GM13977 (cell line): ENCODE results near the gene LYSMD3.

Experiments
- DNase-seq: peaks from one replicate; pipeline ENCODE4 v3.0.0; 2012; ENCODE audit warnings: low spot score
- CTCF ChIP-seq: IDR thresholded peaks from 2 replicates; pipeline ENCODE4 v1.5.1; 2012; ENCODE audit warnings: mild to moderate bottlenecking, control low read depth; ENCODE audit not compliant: insufficient read depth; ENCODE audit errors: extremely low read depth, missing control alignments
- in situ Hi-C: fragments of 300-500 bp; cut with MboI; formaldehyde crosslinking; loops from one replicate; pipeline ENCODE4 v1.12.0; 2022; ENCODE audit warnings: low sequenced_read_pairs, low pct_unique_long_range_greater_than_20kb, mixed read lengths, inconsistent platforms; ENCODE audit not compliant: unreplicated experiment

The LYSMD3 gene

DNA sequence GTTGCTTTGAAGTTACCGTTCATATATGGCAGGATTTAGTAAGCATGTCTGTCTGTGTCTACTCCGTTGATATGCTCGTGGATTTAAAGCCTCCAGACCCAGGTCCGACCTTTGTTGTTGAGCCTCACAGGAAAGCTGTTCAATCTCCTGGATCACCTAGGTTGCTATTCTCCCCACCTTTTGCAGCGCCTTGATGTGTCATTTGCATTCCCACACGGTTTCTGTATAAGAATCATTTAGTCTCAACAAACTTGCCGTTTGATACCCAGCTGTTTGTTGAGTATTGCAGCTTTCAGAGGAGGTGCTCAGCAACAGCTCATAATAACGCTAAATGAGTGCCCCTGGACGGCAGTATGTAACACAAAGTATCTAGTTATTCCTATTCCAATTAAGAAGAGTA lies 28.0 kb upstream of the LYSMD3 start:
- in situ Hi-C loops: no loop called here
- DNase-seq: no peak

DNA sequence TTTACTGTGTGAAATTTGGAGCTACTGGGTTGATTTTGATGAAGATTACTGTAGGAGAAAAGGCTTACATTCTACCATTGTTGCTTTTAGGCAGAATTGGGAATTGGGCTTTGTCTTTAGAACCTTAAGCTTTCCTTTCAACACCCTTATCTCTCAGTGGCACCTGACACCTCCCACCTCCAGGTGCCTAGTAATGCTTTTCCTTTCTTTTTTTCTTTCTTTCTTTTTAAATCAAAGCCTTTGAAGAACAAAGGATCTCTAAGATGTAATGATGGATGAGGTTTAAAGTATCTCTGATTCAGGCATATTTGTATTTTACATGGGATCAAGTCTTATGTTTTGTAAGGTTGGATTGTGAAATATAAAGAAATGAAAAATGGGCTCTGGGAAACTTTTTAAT lies 26.3 kb upstream of the LYSMD3 start:
- DNase-seq: no peak
- no peak for TF ChIP-seq CTCF
- in situ Hi-C loops: no loop called here

More for the DNA sequence above, 28.0 kb upstream of the LYSMD3 start:
- TF ChIP-seq CTCF: no peak

- in situ Hi-C loops: no loop called here
- DNase-seq: no peak
- TF ChIP-seq CTCF: no peak
These were observed 25.1 kb upstream of the LYSMD3 start for GRCh38 chr5:90554358-90555006.

- in situ Hi-C loops: no loop called here
- no peak for TF ChIP-seq CTCF
These were observed 24.3 kb upstream of the LYSMD3 start for GRCh38 chr5:90553711-90554110.

GRCh38 chr5:90551376-90551775 lies 22.0 kb upstream of the LYSMD3 start:
- in situ Hi-C loops: no loop called here
- DNase-seq: no peak
- TF ChIP-seq CTCF: no peak

More at GRCh38 chr5:90553711-90554110, 24.3 kb upstream of the LYSMD3 start:
- DNase-seq: no peak

DNA sequence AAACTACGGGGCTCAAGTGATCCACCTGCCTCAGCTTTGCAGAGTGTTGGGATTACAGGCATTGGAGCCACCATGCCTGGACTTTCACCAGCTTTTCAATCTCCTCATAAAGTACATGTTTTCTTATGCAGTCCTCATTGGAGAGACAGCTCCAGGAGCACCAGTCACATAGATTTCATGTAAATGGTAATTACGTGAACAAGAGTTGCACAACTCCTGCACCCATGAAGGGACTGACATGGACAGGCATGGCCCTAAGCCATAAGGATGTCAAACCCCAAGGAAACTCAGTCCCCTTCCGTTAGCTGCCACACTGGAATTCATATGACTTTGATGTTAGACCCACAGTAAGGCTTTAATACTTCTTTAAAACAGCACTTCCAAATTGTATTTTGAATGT lies 21.6 kb upstream of the LYSMD3 start:
- no peak for TF ChIP-seq CTCF
- no peak for DNase-seq
- in situ Hi-C loops: no loop called here
